GM12892 (cell line): ENCODE results near the gene ASCC2.
A peak's percentile ranks its signal among the peaks of the same experiment; 100 is the strongest.

Experiments
- DNase-seq: peaks from one replicate; pipeline ENCODE4 v3.0.0; 2011; ENCODE audit not compliant: insufficient read length
- FAIRE-seq: peaks from 2 replicates; lab custom pipeline; 2011; peaks lifted over from hg19 to GRCh38; lab: Jason Lieb, UNC
- POLR2A ChIP-seq: IDR thresholded peaks from 2 replicates; pipeline ENCODE4 v1.6.1; 2011; ENCODE audit warnings: low read depth, low read length, control low read depth
- POLR2AphosphoS5 ChIP-seq: IDR thresholded peaks from 2 replicates; pipeline ENCODE4 v1.6.1; 2011; ENCODE audit warnings: low read depth, low read length, control low read depth
- TAF1 ChIP-seq: IDR thresholded peaks from 2 replicates; pipeline ENCODE4 v1.6.1; 2011; ENCODE audit warnings: low read depth, mild to moderate bottlenecking, control low read depth, low read length, borderline replicate concordance

Gene ASCC2

GRCh38 chr22:29784451-29785361, 53.4 kb downstream of the ASCC2 start:
- no peak for DNase-seq
- TF ChIP-seq POLR2A = no peak
- TF ChIP-seq POLR2AphosphoS5 = no peak
- TF ChIP-seq TAF1 = no peak
- FAIRE-seq = no peak

GRCh38 chr22:29782061-29782845, 55.8 kb downstream of the ASCC2 start:
- TF ChIP-seq POLR2A (no peak), TAF1 (no peak), POLR2AphosphoS5 (no peak)
- no peak for DNase-seq
- FAIRE-seq = no peak

- FAIRE-seq = no peak
- no peak for TF ChIP-seq POLR2AphosphoS5
- no peak for TF ChIP-seq POLR2A
- TF ChIP-seq TAF1 = no peak
- DNase-seq = no peak
Measured at GRCh38 chr22:29780748-29781676, 57.1 kb downstream of the ASCC2 start.

- DNase-seq (no peak), FAIRE-seq (no peak)
- TF ChIP-seq TAF1 (no peak), POLR2AphosphoS5 (no peak), POLR2A (no peak)
Measured at GRCh38 chr22:29780220-29780619, 57.9 kb downstream of the ASCC2 start.

GRCh38 chr22:29773233-29773632, 64.8 kb downstream of the ASCC2 start:
- DNase-seq (no peak), FAIRE-seq (no peak)
- TF ChIP-seq POLR2A (no peak), TAF1 (no peak), POLR2AphosphoS5 (no peak)

- FAIRE-seq (no peak), DNase-seq (no peak)
- no peak for TF ChIP-seq POLR2A
- TF ChIP-seq TAF1 = no peak
- TF ChIP-seq POLR2AphosphoS5 = no peak
Measured at GRCh38 chr22:29772170-29772641, 65.9 kb downstream of the ASCC2 start.

GRCh38 chr22:29769723-29770321, 68.3 kb downstream of the ASCC2 start:
- no peak for DNase-seq
- no peak for FAIRE-seq
- TF ChIP-seq POLR2AphosphoS5 (no peak), POLR2A (no peak), TAF1 (no peak)

GRCh38 chr22:29768052-29768693, 69.9 kb downstream of the ASCC2 start:
- TF ChIP-seq POLR2AphosphoS5 (no peak), TAF1 (no peak), POLR2A (no peak)
- FAIRE-seq (no peak), DNase-seq (no peak)

GRCh38 chr22:29767171-29768051, 70.7 kb downstream of the ASCC2 start, which contains the start of gene UQCR10:
TSS of gene UQCR10 (plus strand) at chr22:29767369. CDS start at chr22:29767399, 30 bp downstream.
- peak; percentile 95 for TF ChIP-seq TAF1
- TF ChIP-seq POLR2AphosphoS5 = peak; percentile 84
- TF ChIP-seq POLR2A = peak; percentile 86
- FAIRE-seq (peak; percentile 97), DNase-seq (peak; percentile 91)
